ENCODE measurements around the gene RALY. TPM values are rescaled to one million over a fixed set of nuclear protein-coding genes. Genes with fewer than 3 reads are reported as not detected.
A peak's percentile ranks its signal among the peaks of the same experiment; 100 is the strongest.

RALY gene
- total and polyA plus RNA-seq, 8 donors, result 127 to 242 (median 201) TPM

- H3K4me1 ChIP-seq, result peaks cover 17 to 24% of the 10 kb centered on the region in 2 donors
- intact Hi-C loops (cut with DNase I), result no loop called here
- no peak for DNase-seq
- no peak overlapping the region for H3K27ac ChIP-seq
- no peaks in the 10 kb centered on the region for H3K9me3 ChIP-seq
- peaks cover 0 to 96% of the 10 kb centered on the region in 2 donors for H3K36me3 ChIP-seq
- no peak overlapping the region for H3K4me3 ChIP-seq
- H3K27me3 ChIP-seq, result no peaks in the 10 kb centered on the region
- no peak for TF ChIP-seq CTCF (IDR thresholded peaks at IDR 0.05)
- ATAC-seq, result no peak
These were observed 91.9 kb downstream of the RALY start for GRCh38 chr20:34085544-34086040.

GRCh38 chr20:34088305-34089174, 94.8 kb downstream of the RALY start:
- Histone ChIP-seq H3K4me3 (no peak overlapping the region), H3K9me3 (no peaks in the 10 kb centered on the region), H3K27me3 (no peaks in the 10 kb centered on the region), H3K4me1 (peaks cover 2 to 8% of the 10 kb centered on the region in 2 donors), H3K27ac (no peak overlapping the region), H3K36me3 (peaks cover 3 to 100% of the 10 kb centered on the region in 2 donors)
- TF ChIP-seq CTCF (IDR thresholded peaks at IDR 0.05), result no peak
- intact Hi-C loops (cut with DNase I), result no loop called here
- DNase-seq (no peak), ATAC-seq (no peak)

- intact Hi-C loops (cut with DNase I), result no loop called here
- no peak overlapping the region for H3K27ac ChIP-seq
- no peaks in the 10 kb centered on the region for H3K9me3 ChIP-seq
- no peak for TF ChIP-seq CTCF (IDR thresholded peaks at IDR 0.05)
- ATAC-seq (no peak), DNase-seq (no peak)
- peaks cover 0 to 4% of the 10 kb centered on the region in 2 donors for H3K4me1 ChIP-seq
- no peak overlapping the region for H3K4me3 ChIP-seq
- peaks cover 3 to 100% of the 10 kb centered on the region in 2 donors for H3K36me3 ChIP-seq
- H3K27me3 ChIP-seq, result no peaks in the 10 kb centered on the region
These were observed 95.4 kb downstream of the RALY start for GRCh38 chr20:34089175-34089479.

- peak; percentile 84 for ATAC-seq
- H3K9me3 ChIP-seq, result no peaks in the 10 kb centered on the region
These were observed 96.1 kb downstream of the RALY start for GRCh38 chr20:34089655-34090345.

More at GRCh38 chr20:34089655-34090345, 96.1 kb downstream of the RALY start:
- no peak for TF ChIP-seq CTCF (IDR thresholded peaks at IDR 0.05)
- DNase-seq, result peak in 1 of 4 donors; percentile 36
- Histone ChIP-seq H3K4me3 (no peak overlapping the region), H3K36me3 (peaks cover 3 to 99% of the 10 kb centered on the region in 2 donors), H3K27ac (no peak overlapping the region), H3K4me1 (peaks cover 0 to 4% of the 10 kb centered on the region in 2 donors), H3K27me3 (no peaks in the 10 kb centered on the region)
- intact Hi-C loops (cut with DNase I), result no loop called here
